Thyroid gland (tissue), 4 donors: ENCODE results near the gene RAB6B. TPM values are rescaled to one million over a fixed set of nuclear protein-coding genes. Genes with fewer than 3 reads are reported as not detected.
A peak's percentile ranks its signal among the peaks of the same experiment; 100 is the strongest.

ENCODE experiments used
- DNase-seq, 2 donors: peaks; one replicate each; pipeline ENCODE4 v3.0.0-alpha.2; 2019
- H3K27ac ChIP-seq, 3 donors: fragments of 200-600 bp; sonication (generic); 1 replicate in 2 of 3; 2 replicates in 1 of 3; pipeline ENCODE4 v1.5.1; 2016 to 2019; ENCODE audit warnings: mild to moderate bottlenecking in 1 of 3, moderate library complexity in 1 of 3
- H3K27me3 ChIP-seq: fragments of 200-600 bp; sonication (generic); one replicate; pipeline ENCODE4 v1.5.1; 2019
- H3K36me3 ChIP-seq, 2 donors: fragments of 200-600 bp; sonication (generic); one replicate each; pipeline ENCODE4 v1.5.1; 2016 to 2019
- H3K4me1 ChIP-seq, 2 donors: fragments of 200-600 bp; sonication (generic); one replicate each; pipeline ENCODE4 v1.5.1; 2017 to 2019
- H3K4me3 ChIP-seq, 3 donors: fragments of 200-600 bp; sonication (generic); replicated peaks in 1 of 3; 1 replicate in 2 of 3; 2 replicates in 1 of 3; pipeline ENCODE4 v1.5.1; 2016; ENCODE audit warnings: mild to moderate bottlenecking in 1 of 3
- H3K9me3 ChIP-seq: fragments of 200-600 bp; sonication (generic); one replicate; pipeline ENCODE4 v1.5.1; 2017
- POLR2A ChIP-seq, 2 donors: fragments of 450-650 bp; IDR thresholded peaks; one replicate each; pipeline ENCODE4 v1.6.1; 2017; ENCODE audit warnings: antibody characterized with exemption in 2 of 2, mild to moderate bottlenecking in 2 of 2, moderate library complexity in 1 of 2
- WGBS, 2 donors: methylation state at CpG; one replicate each; pipeline ENCODE4 v1.1.5; 2017; 5-methylcytosine and 5-hydroxymethylcytosine counted together
- intact Hi-C: fragments of 100-400 bp; cut with DNase I; formaldehyde crosslinking; loops from one replicate; pipeline ENCODE4 v1.15.1; 2023
- total RNA-seq, 4 donors: library from RNA; depleted of rRNA; stranded (reverse); fragments of >200 nt; gene quantifications; one replicate each; pipeline ENCODE4 v1.2.3, GENCODE V29; 2016
- TF ChIP-seq, protein P1 (sequence below), 6 experiments: fragments of 200-600 bp in 3 of 6; fragments of 450-650 bp in 3 of 6; sonication (generic) in 3 of 6; IDR thresholded peaks; one replicate each; pipeline ENCODE4 v1.5.1; 2016 to 2019; ENCODE audit warnings: antibody characterized with exemption in 6 of 6, mild to moderate bottlenecking in 2 of 6, inconsistent platforms in 1 of 6, moderate library complexity in 1 of 6

RAB6B gene
- total RNA-seq, result 1 to 10 TPM; 4.4 to 6.2 (median 5.6) TPM

DNA sequence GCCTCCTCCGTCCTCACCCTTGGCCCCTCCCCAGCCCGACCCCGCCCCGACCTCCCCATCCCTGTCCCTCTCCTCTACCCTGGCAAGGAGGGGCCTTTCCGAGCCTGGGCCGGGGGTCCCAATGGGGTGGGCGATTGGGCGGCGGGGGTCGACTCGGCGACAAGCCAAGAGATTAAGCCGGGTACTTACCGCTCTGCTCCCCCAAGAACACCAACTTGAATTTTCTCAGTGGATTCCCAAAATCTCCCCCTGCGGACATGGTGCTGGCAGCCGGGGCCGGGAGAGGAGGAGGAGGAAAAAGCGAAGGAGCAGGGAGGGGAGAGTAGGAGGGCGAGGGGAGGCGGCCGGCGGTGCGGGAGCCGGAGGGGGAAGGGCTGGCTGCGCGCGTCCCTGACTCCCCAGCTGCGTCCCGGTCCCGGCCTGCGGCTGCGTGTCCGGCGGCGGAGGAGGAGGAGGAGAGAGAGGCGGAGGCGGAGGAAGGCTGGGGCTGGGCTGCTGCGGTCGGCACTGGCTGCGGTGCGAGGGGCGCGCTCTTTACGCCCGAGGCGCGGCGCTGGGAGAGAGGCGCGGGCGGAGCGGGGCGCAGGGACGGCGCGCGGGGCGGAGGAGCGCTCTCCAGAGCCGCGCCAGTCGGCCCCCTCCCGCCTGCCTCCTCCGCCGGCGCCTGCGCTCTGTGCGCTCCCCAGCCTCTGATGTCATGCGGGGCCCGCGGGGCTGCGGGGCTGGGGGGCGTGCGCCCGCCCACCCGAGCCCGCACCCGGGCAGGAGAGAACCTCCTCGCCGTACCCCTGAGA lies at the start of gene RAB6B:
TSS of gene RAB6B (minus strand) at position 675 of the 794 bp plus-strand sequence. CDS start at position 259, 416 bp downstream.
- 1% methylated on average over 39 to 41 of the region's 80 CpGs for WGBS, 2 donors
- Histone ChIP-seq H3K4me3 (peak within 1 kb of the TSS; percentile 24 to 81 (median 75)), H3K27me3 (no peaks in the 10 kb centered on the region), H3K9me3 (no peaks in the 10 kb centered on the region), H3K4me1 (peaks cover 14 to 18% of the 10 kb centered on the region in 2 donors), H3K36me3 (no peaks in the 10 kb centered on the region), H3K27ac (peak within 1 kb of the TSS in 1 of 3 donors; percentile 15)
- peak; percentile 47 to 49 for DNase-seq
- intact Hi-C loops, result no loop called here
- TF ChIP-seq, protein P1, sequence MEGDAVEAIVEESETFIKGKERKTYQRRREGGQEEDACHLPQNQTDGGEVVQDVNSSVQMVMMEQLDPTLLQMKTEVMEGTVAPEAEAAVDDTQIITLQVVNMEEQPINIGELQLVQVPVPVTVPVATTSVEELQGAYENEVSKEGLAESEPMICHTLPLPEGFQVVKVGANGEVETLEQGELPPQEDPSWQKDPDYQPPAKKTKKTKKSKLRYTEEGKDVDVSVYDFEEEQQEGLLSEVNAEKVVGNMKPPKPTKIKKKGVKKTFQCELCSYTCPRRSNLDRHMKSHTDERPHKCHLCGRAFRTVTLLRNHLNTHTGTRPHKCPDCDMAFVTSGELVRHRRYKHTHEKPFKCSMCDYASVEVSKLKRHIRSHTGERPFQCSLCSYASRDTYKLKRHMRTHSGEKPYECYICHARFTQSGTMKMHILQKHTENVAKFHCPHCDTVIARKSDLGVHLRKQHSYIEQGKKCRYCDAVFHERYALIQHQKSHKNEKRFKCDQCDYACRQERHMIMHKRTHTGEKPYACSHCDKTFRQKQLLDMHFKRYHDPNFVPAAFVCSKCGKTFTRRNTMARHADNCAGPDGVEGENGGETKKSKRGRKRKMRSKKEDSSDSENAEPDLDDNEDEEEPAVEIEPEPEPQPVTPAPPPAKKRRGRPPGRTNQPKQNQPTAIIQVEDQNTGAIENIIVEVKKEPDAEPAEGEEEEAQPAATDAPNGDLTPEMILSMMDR (IDR thresholded peaks at IDR 0.05), result no peak
- TF ChIP-seq POLR2A (IDR thresholded peaks at IDR 0.05), result peak in 1 of 2 donors; percentile 57

DNA sequence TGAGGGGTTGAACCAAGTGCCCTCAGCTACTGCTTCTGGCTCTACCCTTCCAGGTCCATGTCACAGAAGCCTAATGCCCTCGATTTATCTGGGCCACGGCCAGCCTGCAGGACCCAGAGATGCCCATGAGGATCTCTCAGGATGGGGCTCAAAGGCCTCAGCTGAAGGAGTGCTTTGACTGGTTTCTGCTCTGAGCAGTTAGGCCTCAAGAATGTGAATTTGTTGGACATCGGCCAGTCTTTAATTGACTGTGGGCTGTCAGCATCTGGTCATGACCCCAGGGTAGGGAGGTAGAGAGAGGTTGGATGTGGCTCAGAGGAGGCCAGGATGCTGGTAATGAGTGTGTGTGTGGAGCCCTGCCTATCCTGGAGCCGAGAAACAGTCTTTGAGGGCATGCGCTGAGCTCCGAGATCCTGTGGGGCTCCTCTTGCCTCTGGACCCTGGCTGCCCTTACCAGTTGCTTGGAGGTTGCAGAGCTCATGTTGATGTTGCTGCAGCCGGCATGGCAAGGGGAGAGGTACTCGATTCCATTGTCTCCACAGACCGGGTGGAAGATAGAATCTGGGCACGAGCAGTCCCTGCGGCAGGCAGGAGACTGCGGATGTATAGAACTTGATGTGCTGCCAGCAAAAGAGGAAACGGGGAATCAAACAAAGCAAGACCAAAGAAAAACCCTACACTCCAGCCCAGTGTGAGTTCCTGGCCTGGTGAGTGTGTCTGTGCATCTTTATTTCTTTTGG lies 49.1 kb upstream of the RAB6B start:
- Histone ChIP-seq H3K36me3 (peaks cover 0 to 8% of the 10 kb centered on the region in 2 donors), H3K4me3 (no peak overlapping the region), H3K9me3 (no peaks in the 10 kb centered on the region), H3K27me3 (no peaks in the 10 kb centered on the region), H3K27ac (peak overlapping the region; percentile 11 to 53 (median 46)), H3K4me1 (peaks cover 3 to 13% of the 10 kb centered on the region in 2 donors)
- WGBS, 2 donors, result 62 to 66% methylated on average over 9 to 13 of the region's 13 CpGs
- no peak for TF ChIP-seq POLR2A (IDR thresholded peaks at IDR 0.05)
- TF ChIP-seq, protein P1 (IDR thresholded peaks at IDR 0.05), result no peak
- intact Hi-C loops, result no loop called here
- DNase-seq, result no peak

- peaks cover 3 to 13% of the 10 kb centered on the region in 2 donors for H3K4me1 ChIP-seq
- peak overlapping the region; percentile 11 to 53 (median 46) for H3K27ac ChIP-seq
- H3K27me3 ChIP-seq, result no peaks in the 10 kb centered on the region
- peaks cover 0 to 8% of the 10 kb centered on the region in 2 donors for H3K36me3 ChIP-seq
- DNase-seq, result no peak
- TF ChIP-seq POLR2A (IDR thresholded peaks at IDR 0.05), result no peak
- TF ChIP-seq, protein P1 (IDR thresholded peaks at IDR 0.05), result no peak
- H3K9me3 ChIP-seq, result no peaks in the 10 kb centered on the region
- no peak overlapping the region for H3K4me3 ChIP-seq
- intact Hi-C loops, result no loop called here
- WGBS, 2 donors, result 83 to 91% methylated on average over 2 of the region's 2 CpGs
Measured at GRCh38 chr3:133944181-133944580, 48.5 kb upstream of the RAB6B start.

DNA sequence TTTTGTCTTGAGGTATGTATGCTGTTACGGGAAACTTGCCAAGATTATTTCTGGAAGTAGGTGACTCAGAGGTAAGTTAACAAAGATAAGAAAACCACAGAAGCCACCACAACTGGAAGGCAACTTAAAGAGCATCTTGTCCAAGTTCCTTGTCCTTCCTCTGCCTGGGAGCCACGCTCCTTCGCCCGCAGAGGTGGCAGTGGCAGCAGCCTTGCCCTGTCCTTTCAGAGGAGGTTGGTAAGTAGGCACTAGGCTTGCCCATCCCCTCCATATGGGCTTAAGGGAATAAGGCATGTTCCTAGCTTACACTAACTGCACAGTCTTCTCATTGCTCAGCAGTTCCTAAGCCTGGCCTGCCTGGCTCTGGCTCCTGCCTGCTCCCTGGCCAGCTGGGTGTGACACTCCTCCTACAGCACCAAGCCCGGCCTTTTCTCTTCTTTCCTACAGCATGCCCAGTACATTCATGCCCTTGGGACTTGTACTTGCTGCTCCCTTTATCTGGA lies 48.0 kb upstream of the RAB6B start:
- TF ChIP-seq, protein P1 (IDR thresholded peaks at IDR 0.05), result no peak
- TF ChIP-seq POLR2A (IDR thresholded peaks at IDR 0.05), result no peak
- H3K9me3 ChIP-seq, result no peaks in the 10 kb centered on the region
- peaks cover 3 to 13% of the 10 kb centered on the region in 2 donors for H3K4me1 ChIP-seq
- H3K36me3 ChIP-seq, result peaks cover 3 to 8% of the 10 kb centered on the region in 2 donors
- intact Hi-C loops, result no loop called here
- DNase-seq, result no peak
- H3K4me3 ChIP-seq, result no peak overlapping the region
- peak overlapping the region in 2 of 3 donors; percentile 26 to 53 for H3K27ac ChIP-seq
- 86 to 90% methylated on average over 5 of the region's 5 CpGs for WGBS, 2 donors
- H3K27me3 ChIP-seq, result no peaks in the 10 kb centered on the region
